ENCODE results near the gene PRKAR1B.

DNA sequence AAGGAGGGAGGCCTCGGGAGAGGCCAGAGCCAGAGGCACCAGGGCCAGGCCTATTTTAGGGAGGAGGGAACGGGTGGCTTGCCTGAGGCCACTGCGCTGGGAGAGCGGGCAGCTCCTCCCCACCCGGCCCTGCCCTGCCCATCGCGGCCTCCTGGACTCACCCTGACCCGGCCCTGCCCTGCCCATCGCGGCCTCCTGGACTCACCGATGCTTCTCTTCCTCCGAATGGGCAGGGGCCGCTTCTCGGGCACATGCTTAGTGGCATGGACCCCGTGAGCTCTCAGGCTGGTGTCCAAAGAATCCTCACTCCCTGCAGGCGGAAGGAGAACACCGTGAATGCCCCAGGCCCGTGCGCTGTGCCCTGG lies 215.0 kb downstream of the PRKAR1B start:
- no peak for TF ChIP-seq ZNF274 (IDR thresholded peaks at IDR 0.05; ENCODE audit: low read depth, low read length)
- TF ChIP-seq YY1 (IDR thresholded peaks at IDR 0.05; ENCODE audit: insufficient read depth, insufficient read length): no peak
- no peak for TF ChIP-seq SUZ12 (IDR thresholded peaks at IDR 0.05; ENCODE audit: extremely low read depth, insufficient read depth, insufficient read length)

Data from NT2/D1 (cell line).